HG03442 (cell line): ENCODE results near the gene TNFRSF21.

Experiments used
- ATAC-seq: cut with Tn5 transposase; IDR thresholded peaks from one replicate; pipeline ENCODE4 v1.9.1; 2021; ENCODE audit warnings: mild to moderate bottlenecking, moderate library complexity; ENCODE audit not compliant: unreplicated experiment

TNFRSF21 gene

DNA sequence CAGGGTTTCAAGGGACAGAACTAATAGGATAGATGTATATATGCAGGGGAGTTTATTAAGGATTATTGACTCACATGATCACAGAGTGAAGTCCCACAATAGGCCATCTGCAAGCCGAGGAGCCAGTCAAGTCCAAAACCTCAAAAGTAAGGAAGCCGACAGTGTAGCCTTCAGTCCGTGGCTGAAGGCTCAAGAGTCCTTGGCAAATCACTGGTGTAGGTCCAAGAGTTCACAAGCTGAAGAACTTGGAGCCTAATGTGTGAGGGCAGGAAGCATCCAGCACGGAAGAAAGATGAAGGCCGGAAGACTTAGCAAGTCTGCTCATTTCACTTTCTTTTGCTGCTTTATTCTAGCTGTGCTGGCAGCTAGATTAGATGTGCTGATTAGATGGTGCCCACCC is 128.0 kb downstream of the TNFRSF21 start:
- no peak for ATAC-seq
